K562 (cell line): ENCODE results near the gene RPS6KA4. TPM values are rescaled to one million over a fixed set of nuclear protein-coding genes. Genes with fewer than 3 reads are reported as not detected.

ENCODE experiments used
- C11orf30 ChIP-seq: fragments of 450-650 bp; IDR thresholded peaks from 2 replicates; pipeline ENCODE4 v1.6.1; 2016; ENCODE audit warnings: low read depth, mild to moderate bottlenecking
- CBX1 ChIP-seq: sonication (generic); IDR thresholded peaks from 2 replicates; pipeline ENCODE4 v1.6.1; 2016; ENCODE audit warnings: antibody characterized with exemption, low read depth, mild to moderate bottlenecking
- DPF2 ChIP-seq: fragments of 450-650 bp; IDR thresholded peaks from 2 replicates; pipeline ENCODE4 v1.6.1; 2016
- HEY1 ChIP-seq: fragments of 250-450 bp; sonication (Bioruptor Pico); IDR thresholded peaks from 2 replicates; pipeline ENCODE4 v1.5.0; 2020; ENCODE audit warnings: mild to moderate bottlenecking, moderate library complexity, borderline replicate concordance
- NFE2L1 ChIP-seq: fragments of 450-650 bp; IDR thresholded peaks from 2 replicates; pipeline ENCODE4 v1.6.1; 2016; ENCODE audit warnings: missing genetic modification characterization, low read depth, mild to moderate bottlenecking, missing compliant biosample characterization, moderate library complexity, borderline replicate concordance
- PHTF2 ChIP-seq: fragments of 250-450 bp; sonication (Bioruptor Pico); IDR thresholded peaks from 2 replicates; pipeline ENCODE4 v1.5.0; 2021; ENCODE audit warnings: mild to moderate bottlenecking
- PTTG1 ChIP-seq: fragments of 450-650 bp; IDR thresholded peaks from 2 replicates; pipeline ENCODE4 v1.6.1; 2016; ENCODE audit warnings: low read depth, mild to moderate bottlenecking, missing genetic modification characterization, missing compliant biosample characterization
- SIX5 ChIP-seq, 2 experiments: IDR thresholded peaks; 2 replicates each; pipeline ENCODE4 v1.6.1; 2011; ENCODE audit warnings: low read length in 2 of 2, borderline replicate concordance in 1 of 2, low read depth in 1 of 2, mild to moderate bottlenecking in 1 of 2, moderate library complexity in 1 of 2; ENCODE audit not compliant: insufficient read depth in 1 of 2
- TAF1 ChIP-seq: IDR thresholded peaks from 2 replicates; pipeline ENCODE4 v1.6.1; 2011; ENCODE audit warnings: mild to moderate bottlenecking, low read length, moderate library complexity; ENCODE audit not compliant: insufficient read depth, control insufficient read depth, severe bottlenecking; ENCODE audit errors: extremely low read depth
- TEAD1 ChIP-seq, 2 experiments: fragments of 450-650 bp in 1 of 2; sonication (generic) in 1 of 2; formaldehyde crosslinking; IDR thresholded peaks; 2 replicates each; pipeline versions ENCODE4 v1.4.0 to v1.8.0; 2020 to 2022; ENCODE audit warnings: mild to moderate bottlenecking in 2 of 2, missing genetic modification reagents in 1 of 2
- THRA ChIP-seq: fragments of 450-650 bp; IDR thresholded peaks from 2 replicates; pipeline ENCODE4 v1.6.1; 2017; ENCODE audit warnings: mild to moderate bottlenecking, moderate library complexity
- TOE1 ChIP-seq, 2 experiments: fragments of 450-650 bp in 1 of 2; sonication (generic) in 1 of 2; formaldehyde crosslinking in 1 of 2; IDR thresholded peaks; 2 replicates each; pipeline versions ENCODE4 v1.7.1 to v1.8.0; 2016 to 2022; ENCODE audit warnings: borderline replicate concordance in 2 of 2, mild to moderate bottlenecking in 2 of 2, antibody characterized with exemption in 1 of 2, inconsistent platforms in 1 of 2, low read depth in 1 of 2, missing genetic modification reagents in 1 of 2, moderate library complexity in 1 of 2
- TSHZ1 ChIP-seq: fragments of 250-450 bp; sonication (Bioruptor Pico); IDR thresholded peaks from 2 replicates; pipeline ENCODE4 v1.4.0; 2020; ENCODE audit warnings: mild to moderate bottlenecking, moderate library complexity
- WHSC1 ChIP-seq: IDR thresholded peaks from one replicate; pipeline ENCODE4 v1.6.1; 2012; ENCODE audit warnings: low read length, control low read depth, inconsistent platforms
- XRCC5 ChIP-seq: fragments of 200-400 bp; formaldehyde crosslinking; IDR thresholded peaks from 2 replicates; pipeline ENCODE4 v1.6.1; 2017; ENCODE audit warnings: low read depth, mild to moderate bottlenecking, low read length
- ZBTB26 ChIP-seq: fragments of 450-650 bp; formaldehyde crosslinking; IDR thresholded peaks from 2 replicates; pipeline ENCODE4 v1.4.0; 2022; ENCODE audit warnings: missing genetic modification characterization
- ZNF124 ChIP-seq: sonication (generic); formaldehyde crosslinking; IDR thresholded peaks from 2 replicates; pipeline ENCODE4 v1.8.1; 2022; ENCODE audit warnings: missing genetic modification reagents
- ZNF740 ChIP-seq, 3 experiments: fragments of 200-800 bp in 1 of 3; sonication (Bioruptor generic) in 1 of 3; sonication (generic) in 1 of 3; formaldehyde crosslinking in 1 of 3; IDR thresholded peaks; 2 replicates each; pipeline versions ENCODE4 v1.6.1 to v1.8.0; 2016 to 2022; ENCODE audit warnings: mild to moderate bottlenecking in 2 of 3, missing compliant biosample characterization in 2 of 3, missing genetic modification characterization in 2 of 3, missing genetic modification reagents in 1 of 3
- polyA plus RNA-seq, 8 experiments: library from polyadenylated mRNA; depleted of rRNA in 4 of 8; stranded (reverse) in 5 of 8; unstranded in 3 of 8; fragments of >200 nt; fragmentation: Nextera tagmentation in 2 of 8; fragmentation: Illumina TruSeq in 1 of 8; extraction: Ambion mirVana in 2 of 8; extraction: Trizol in 1 of 8; gene quantifications; 2 replicates each; pipeline versions ENCODE4 v1.2.1 to v1.2.3, GENCODE V29; 2011 to 2014; ENCODE audit warnings: inconsistent platforms in 1 of 8, missing spikeins in 1 of 8
- total RNA-seq, 7 experiments: library from RNA; depleted of rRNA in 6 of 7; stranded (reverse); fragments of >200 nt in 6 of 7; fragmentation: Illumina TruSeq in 2 of 7; extraction: Trizol in 2 of 7; gene quantifications; 2 replicates each; pipeline versions ENCODE4 v1.2.1 to v1.2.3, GENCODE V29; 2011 to 2021; ENCODE audit warnings: low replicate concordance in 1 of 7

RPS6KA4 gene
- total and polyA plus RNA-seq, 9 of the 15 experiments (the other 6 are each of a cell fraction or from before 2014, with no cell fraction given) = 0.15 to 23.8 (median 9.8) TPM

- no peak for TF ChIP-seq HEY1 (CRISPR knock-in tag)
- TF ChIP-seq WHSC1 = no peak
- no peak for TF ChIP-seq TSHZ1 (CRISPR knock-in tag)
- no peak for TF ChIP-seq C11orf30
- no peak for TF ChIP-seq TAF1
- no peak for TF ChIP-seq ZNF740 (CRISPR knock-in tag; IDR thresholded peaks at IDR 0.05)
- TF ChIP-seq ZNF740 (tag; IDR thresholded peaks at IDR 0.05) = no peak
- no peak; the same call in 1 of the 2 replicates for TF ChIP-seq TOE1 (IDR thresholded peaks at IDR 0.05; ENCODE audit: borderline replicate concordance)
- no peak for TF ChIP-seq TOE1 (CRISPR knock-in tag; IDR thresholded peaks at IDR 0.05; ENCODE audit: borderline replicate concordance, low read depth)
- no peak for TF ChIP-seq NFE2L1 (tag)
- 0 out of 2 replicates have a peak, but pooled peaks have one; percentile 32 for TF ChIP-seq DPF2
- 0 out of 4 replicates have a peak, but pooled peaks of 1 of the 2 experiments have one; percentile 46 for TF ChIP-seq TEAD1 (CRISPR knock-in tag; IDR thresholded peaks at IDR 0.05)
- TF ChIP-seq SIX5 (IDR thresholded peaks at IDR 0.05; ENCODE audit: borderline replicate concordance in 1 of 2, insufficient read depth in 1 of 2, low read depth in 1 of 2, low read length in 2 of 2) = no peak
- no peak for TF ChIP-seq PHTF2 (CRISPR knock-in tag)
- TF ChIP-seq THRA = no peak
- 0 out of 2 replicates have a peak, but pooled peaks have one; percentile 64 for TF ChIP-seq CBX1
- 0 out of 2 replicates have a peak, but pooled peaks have one; percentile 50 for TF ChIP-seq XRCC5
- no peak for TF ChIP-seq ZBTB26
- TF ChIP-seq ZNF124 (CRISPR knock-in tag) = no peak
- TF ChIP-seq PTTG1 (tag) = no peak
These were observed 16.8 kb upstream of the RPS6KA4 start (continued) for GRCh38 chr11:64341851-64342791.
